IMR-90 (cell line): ENCODE results near the gene ABCG4.

ENCODE experiments used
- BHLHE40 ChIP-seq: fragments of 150-350 bp; IDR thresholded peaks from 2 replicates; pipeline ENCODE4 v1.6.1; 2016; ENCODE audit warnings: mild to moderate bottlenecking, low read depth, low read length
- CEBPB ChIP-seq: IDR thresholded peaks from 2 replicates; pipeline ENCODE4 v1.6.1; 2012; ENCODE audit warnings: low read depth, low read length, improper control_type of control experiment
- MAFK ChIP-seq: IDR thresholded peaks from 2 replicates; pipeline ENCODE4 v1.6.1; 2012; ENCODE audit warnings: low read depth, low read length, improper control_type of control experiment
- MAZ ChIP-seq: IDR thresholded peaks from 2 replicates; pipeline ENCODE4 v1.6.1; 2012; ENCODE audit warnings: low read depth, mild to moderate bottlenecking, low read length, improper control_type of control experiment, moderate library complexity, borderline replicate concordance
- MXI1 ChIP-seq: IDR thresholded peaks from 2 replicates; pipeline ENCODE4 v1.6.1; 2012; ENCODE audit warnings: low read depth, mild to moderate bottlenecking, low read length, moderate library complexity, borderline replicate concordance
- POLR2A ChIP-seq: IDR thresholded peaks from 2 replicates; pipeline ENCODE4 v1.6.1; 2012; ENCODE audit warnings: mild to moderate bottlenecking, low read depth, low read length
- RAD21 ChIP-seq: IDR thresholded peaks from 2 replicates; pipeline ENCODE4 v1.6.1; 2012; ENCODE audit warnings: low read length, improper control_type of control experiment
- RCOR1 ChIP-seq: IDR thresholded peaks from 2 replicates; pipeline ENCODE4 v1.6.1; 2012; ENCODE audit warnings: mild to moderate bottlenecking, low read length, improper control_type of control experiment; ENCODE audit not compliant: insufficient replicate concordance
- RFX5 ChIP-seq: IDR thresholded peaks from 2 replicates; pipeline ENCODE4 v1.8.0; 2012; ENCODE audit warnings: low read depth, mild to moderate bottlenecking, low read length, moderate library complexity
- SMC3 ChIP-seq: fragments of 150-350 bp; IDR thresholded peaks from 2 replicates; pipeline ENCODE4 v1.6.1; 2016; ENCODE audit warnings: low read depth, mild to moderate bottlenecking, antibody characterized with exemption, low read length, moderate library complexity
- TF ChIP-seq, protein P1 (sequence below): conservative IDR thresholded peaks from 2 replicates; pipeline ENCODE4 v1.5.1; 2012; ENCODE audit warnings: mild to moderate bottlenecking, low read depth, low read length, improper control_type of control experiment
- TF ChIP-seq, protein P2 (sequence below): fragments of 150-350 bp; IDR thresholded peaks from 2 replicates; pipeline ENCODE4 v1.6.1; 2017; ENCODE audit warnings: mild to moderate bottlenecking, antibody characterized with exemption, low read length, low read depth

DNA sequence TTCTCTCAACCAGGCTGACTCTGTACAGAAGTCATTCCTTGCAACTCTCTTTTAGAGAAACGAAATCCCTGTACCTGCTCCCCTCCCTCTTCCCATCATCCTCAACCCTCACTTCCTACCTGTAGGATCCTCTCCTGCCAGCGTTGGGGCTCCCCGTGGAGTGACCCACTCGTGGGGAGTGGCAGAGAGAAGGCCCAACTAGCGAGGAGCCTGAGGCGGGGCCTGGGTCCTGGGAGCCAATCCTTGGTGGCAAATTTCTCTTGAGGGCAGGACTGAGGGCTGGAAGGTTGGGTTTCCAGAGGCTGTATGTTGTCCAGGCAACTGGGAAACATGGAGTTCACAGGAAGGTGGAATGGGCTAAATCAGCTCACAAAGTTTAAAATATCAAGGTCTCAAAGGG lies 46.8 kb downstream of the ABCG4 start:
- TF ChIP-seq BHLHE40 (no peak), MAFK (no peak), RAD21 (no peak), POLR2A (no peak), RFX5 (no peak), MAZ (no peak; the same call in 1 of the 2 replicates), SMC3 (no peak), CEBPB (no peak), RCOR1 (no peak), MXI1 (no peak)
- TF ChIP-seq, protein P1, sequence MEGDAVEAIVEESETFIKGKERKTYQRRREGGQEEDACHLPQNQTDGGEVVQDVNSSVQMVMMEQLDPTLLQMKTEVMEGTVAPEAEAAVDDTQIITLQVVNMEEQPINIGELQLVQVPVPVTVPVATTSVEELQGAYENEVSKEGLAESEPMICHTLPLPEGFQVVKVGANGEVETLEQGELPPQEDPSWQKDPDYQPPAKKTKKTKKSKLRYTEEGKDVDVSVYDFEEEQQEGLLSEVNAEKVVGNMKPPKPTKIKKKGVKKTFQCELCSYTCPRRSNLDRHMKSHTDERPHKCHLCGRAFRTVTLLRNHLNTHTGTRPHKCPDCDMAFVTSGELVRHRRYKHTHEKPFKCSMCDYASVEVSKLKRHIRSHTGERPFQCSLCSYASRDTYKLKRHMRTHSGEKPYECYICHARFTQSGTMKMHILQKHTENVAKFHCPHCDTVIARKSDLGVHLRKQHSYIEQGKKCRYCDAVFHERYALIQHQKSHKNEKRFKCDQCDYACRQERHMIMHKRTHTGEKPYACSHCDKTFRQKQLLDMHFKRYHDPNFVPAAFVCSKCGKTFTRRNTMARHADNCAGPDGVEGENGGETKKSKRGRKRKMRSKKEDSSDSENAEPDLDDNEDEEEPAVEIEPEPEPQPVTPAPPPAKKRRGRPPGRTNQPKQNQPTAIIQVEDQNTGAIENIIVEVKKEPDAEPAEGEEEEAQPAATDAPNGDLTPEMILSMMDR = no peak
- TF ChIP-seq, protein P2, sequence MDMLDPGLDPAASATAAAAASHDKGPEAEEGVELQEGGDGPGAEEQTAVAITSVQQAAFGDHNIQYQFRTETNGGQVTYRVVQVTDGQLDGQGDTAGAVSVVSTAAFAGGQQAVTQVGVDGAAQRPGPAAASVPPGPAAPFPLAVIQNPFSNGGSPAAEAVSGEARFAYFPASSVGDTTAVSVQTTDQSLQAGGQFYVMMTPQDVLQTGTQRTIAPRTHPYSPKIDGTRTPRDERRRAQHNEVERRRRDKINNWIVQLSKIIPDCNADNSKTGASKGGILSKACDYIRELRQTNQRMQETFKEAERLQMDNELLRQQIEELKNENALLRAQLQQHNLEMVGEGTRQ = no peak
